CD8-positive, alpha-beta memory T cell (primary cell): ENCODE data around the gene TSHZ2. TPM values are rescaled to one million over a fixed set of nuclear protein-coding genes. Genes with fewer than 3 reads are reported as not detected.
A peak's percentile ranks its signal among the peaks of the same experiment; 100 is the strongest.

Experiments
- CTCF ChIA-PET: fragments of 350-600 bp; sonication (Branson Sonifier 250); formaldehyde crosslinking; loops from one replicate; lab custom pipeline; 2021; ENCODE audit warnings: antibody characterized with exemption; lab: Charles Lee
- POLR2A ChIA-PET: fragments of 350-600 bp; sonication (Branson Sonifier 250); formaldehyde crosslinking; loops from one replicate; lab custom pipeline; 2021; ENCODE audit warnings: antibody characterized with exemption; lab: Charles Lee
- DNase-seq, 5 donors: peaks; one replicate each; pipeline versions ENCODE4 v3.0.0 to v3.0.0-alpha.2; 2020 to 2022; ENCODE audit warnings: mixed read lengths in 1 of 5
- H3K27ac ChIP-seq: one replicate; pipeline ENCODE4 v1.7.0; 2013; ENCODE audit warnings: low read depth, mild to moderate bottlenecking, low read length, moderate library complexity
- H3K27me3 ChIP-seq: 2 replicates; pipeline ENCODE4 v1.7.0; 2013; ENCODE audit warnings: low read length, mild to moderate bottlenecking; ENCODE audit not compliant: insufficient read depth, poor library complexity, severe bottlenecking
- H3K36me3 ChIP-seq: 2 replicates; pipeline ENCODE4 v1.7.0; 2013; ENCODE audit warnings: mild to moderate bottlenecking, low read length, moderate library complexity; ENCODE audit not compliant: insufficient read depth
- H3K4me1 ChIP-seq: 2 replicates; pipeline ENCODE4 v1.7.0; 2013; ENCODE audit warnings: mild to moderate bottlenecking, low read length, moderate library complexity; ENCODE audit not compliant: insufficient read depth
- H3K4me3 ChIP-seq: 2 replicates; pipeline ENCODE4 v1.7.0; 2013; ENCODE audit warnings: mild to moderate bottlenecking, low read length
- H3K9me3 ChIP-seq: 2 replicates; pipeline ENCODE4 v1.7.0; 2013; ENCODE audit warnings: mild to moderate bottlenecking, low read length
- H3K27ac Mint-ChIP-seq, 8 donors: one replicate each; pipeline ENCODE4 v1.8.0; 2020 to 2021; ENCODE audit warnings: mixed read lengths in 8 of 8, mild to moderate bottlenecking in 6 of 8, inconsistent platforms in 3 of 8, moderate library complexity in 3 of 8
- H3K27me3 Mint-ChIP-seq, 2 donors: one replicate each; pipeline ENCODE4 v1.8.0; 2020 to 2021; ENCODE audit warnings: mixed read lengths in 2 of 2, mild to moderate bottlenecking in 1 of 2, moderate library complexity in 1 of 2
- H3K36me3 Mint-ChIP-seq, 3 donors: one replicate each; pipeline ENCODE4 v1.8.0; 2020 to 2021; ENCODE audit warnings: mixed read lengths in 3 of 3, inconsistent platforms in 1 of 3, mild to moderate bottlenecking in 1 of 3
- H3K4me1 Mint-ChIP-seq, 3 donors: one replicate each; pipeline ENCODE4 v1.8.0; 2020 to 2021; ENCODE audit warnings: mixed read lengths in 3 of 3, inconsistent platforms in 1 of 3, mild to moderate bottlenecking in 1 of 3
- H3K4me3 Mint-ChIP-seq, 7 donors: one replicate each; pipeline ENCODE4 v1.8.0; 2020 to 2021; ENCODE audit warnings: mixed read lengths in 7 of 7, mild to moderate bottlenecking in 6 of 7, moderate library complexity in 4 of 7, inconsistent platforms in 2 of 7
- H3K9me3 Mint-ChIP-seq, 5 donors: one replicate each; pipeline ENCODE4 v1.8.0; 2020 to 2022; ENCODE audit warnings: mixed read lengths in 5 of 5, mild to moderate bottlenecking in 3 of 5, moderate library complexity in 2 of 5, inconsistent platforms in 1 of 5
- polyA plus RNA-seq: library from polyadenylated mRNA; unstranded; fragments of 300-500 nt; fragmentation: Illumina TruSeq; gene quantifications from one replicate; pipeline ENCODE4 v1.2.3, GENCODE V29; 2021
- total RNA-seq, 2 experiments: library from RNA; stranded (reverse); gene quantifications; one replicate each; pipeline ENCODE4 v1.2.3, GENCODE V29; 2021

The TSHZ2 gene
- total and polyA plus RNA-seq, 3 experiments from 2014 or later = 0.10 to 1.6 (median 1.5) TPM

DNA sequence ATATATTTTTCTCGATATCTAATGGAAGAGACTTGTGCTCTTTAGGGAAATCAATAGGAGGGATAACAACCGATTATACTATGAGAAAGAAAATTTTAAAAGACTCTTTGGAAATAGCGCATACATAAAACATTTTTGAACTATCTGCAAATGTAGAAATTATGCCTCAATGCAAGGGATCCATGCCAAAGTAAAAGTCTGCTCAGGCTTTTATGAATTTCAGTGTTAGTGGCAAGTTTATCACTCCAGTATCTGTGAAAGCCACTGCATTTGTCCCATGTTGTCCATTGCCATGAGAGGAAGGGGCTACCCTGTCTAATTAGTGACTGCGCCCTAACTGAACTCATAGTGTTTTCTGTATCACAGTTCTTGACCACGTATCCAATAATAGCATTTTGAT is 81.4 kb downstream of the TSHZ2 start:
- no peaks in the 10 kb centered on the region for H3K4me1 Mint-ChIP-seq
- CTCF ChIA-PET = no interaction called here
- H3K4me3 ChIP-seq = no peak overlapping the region
- H3K9me3 ChIP-seq = no peaks in the 10 kb centered on the region
- peaks cover 2 to 6% of the 10 kb centered on the region in 2 donors for H3K27me3 Mint-ChIP-seq
- no peaks in the 10 kb centered on the region for H3K27me3 ChIP-seq
- H3K36me3 Mint-ChIP-seq = peaks cover 0 to 3% (median 0%) of the 10 kb centered on the region in 3 donors
- H3K36me3 ChIP-seq = no peaks in the 10 kb centered on the region
- H3K9me3 Mint-ChIP-seq = no peaks in the 10 kb centered on the region
- H3K27ac Mint-ChIP-seq = no peak overlapping the region
- no peak overlapping the region for H3K27ac ChIP-seq
- no peaks in the 10 kb centered on the region for H3K4me1 ChIP-seq
- no peak for DNase-seq
- H3K4me3 Mint-ChIP-seq = no peak overlapping the region
- POLR2A ChIA-PET = interaction anchor here (0.5 kb wide), 1 partner anchor 385 kb away, joined by 3 read pairs; no protein-coding TSS in a partner anchor

DNA sequence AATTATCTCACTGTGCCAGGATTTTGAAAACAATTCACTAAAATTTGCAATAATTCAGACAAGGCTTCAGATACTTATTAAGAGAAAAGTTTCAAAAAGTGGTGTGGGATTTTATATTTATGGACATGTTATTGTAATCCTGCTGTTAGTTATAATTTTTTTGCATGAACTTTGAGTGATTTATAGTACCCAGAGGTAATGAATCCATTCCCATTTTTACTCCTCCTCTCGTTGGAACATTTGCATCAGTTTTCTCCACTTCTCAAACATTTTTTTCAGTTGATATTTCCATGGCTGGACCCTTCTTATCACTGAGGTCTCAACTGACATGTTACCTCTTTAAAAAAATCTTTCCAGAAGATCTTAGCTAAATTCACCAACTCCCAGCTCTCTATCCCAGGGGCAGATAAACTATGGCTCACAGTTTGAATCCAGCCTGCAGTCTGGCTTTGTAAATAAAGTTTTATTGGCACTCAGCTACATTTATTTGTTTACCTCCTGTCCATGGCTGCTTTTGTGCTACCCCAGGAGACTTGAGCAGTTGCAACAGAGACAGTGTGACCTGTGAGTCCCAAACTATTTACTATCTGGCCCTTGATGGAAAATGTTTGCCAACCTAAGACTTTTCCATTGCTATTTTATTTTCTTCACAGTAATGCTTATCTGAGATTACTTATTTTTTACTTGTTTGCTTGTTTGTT is 83.4 kb downstream of the TSHZ2 start:
- Histone ChIP-seq H3K27me3 (no peaks in the 10 kb centered on the region), H3K4me1 (peaks cover 3% of the 10 kb centered on the region), H3K27ac (no peak overlapping the region), H3K4me3 (no peak overlapping the region), H3K36me3 (no peaks in the 10 kb centered on the region), H3K9me3 (no peaks in the 10 kb centered on the region)
- ChIA-PET POLR2A (no interaction called here), CTCF (no interaction called here)
- DNase-seq = no peak
- peaks cover 0 to 11% of the 10 kb centered on the region in 2 donors for H3K27me3 Mint-ChIP-seq
- H3K4me3 Mint-ChIP-seq = no peak overlapping the region
- H3K27ac Mint-ChIP-seq = no peak overlapping the region
- H3K9me3 Mint-ChIP-seq = no peaks in the 10 kb centered on the region
- no peaks in the 10 kb centered on the region for H3K4me1 Mint-ChIP-seq
- H3K36me3 Mint-ChIP-seq = peaks cover 0 to 3% (median 0%) of the 10 kb centered on the region in 3 donors

DNA sequence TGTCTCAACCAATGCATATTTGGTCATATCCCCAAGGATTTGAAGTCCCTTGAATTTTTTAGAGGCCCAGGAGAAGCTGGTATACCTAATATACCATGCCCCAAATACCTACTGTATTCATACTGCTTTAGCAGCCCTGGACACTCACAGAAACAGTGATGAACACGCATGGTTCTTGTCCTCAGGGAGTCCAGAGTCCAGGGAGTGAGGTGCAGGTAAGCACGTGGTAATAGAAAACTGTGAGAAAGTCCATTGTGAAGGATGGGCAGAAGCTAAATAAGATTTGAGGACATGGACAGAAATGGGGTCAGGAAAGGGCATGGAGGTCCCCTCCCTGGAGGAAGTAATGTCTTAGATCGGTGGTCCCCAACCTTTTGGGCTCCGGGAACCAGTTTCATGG is 85.4 kb downstream of the TSHZ2 start:
- Mint-ChIP-seq H3K36me3 (peaks cover 0 to 3% (median 0%) of the 10 kb centered on the region in 3 donors), H3K4me1 (peaks cover 0 to 14% (median 0%) of the 10 kb centered on the region in 3 donors), H3K9me3 (no peaks in the 10 kb centered on the region), H3K27ac (no peak overlapping the region), H3K27me3 (peaks cover 0 to 14% of the 10 kb centered on the region in 2 donors), H3K4me3 (no peak overlapping the region)
- ChIA-PET POLR2A (no interaction called here), CTCF (no interaction called here)
- peaks cover 16% of the 10 kb centered on the region for H3K4me1 ChIP-seq
- no peak overlapping the region for H3K27ac ChIP-seq
- no peak for DNase-seq
- no peaks in the 10 kb centered on the region for H3K27me3 ChIP-seq
- H3K36me3 ChIP-seq = no peaks in the 10 kb centered on the region
- H3K4me3 ChIP-seq = no peak overlapping the region
- H3K9me3 ChIP-seq = no peaks in the 10 kb centered on the region

DNA sequence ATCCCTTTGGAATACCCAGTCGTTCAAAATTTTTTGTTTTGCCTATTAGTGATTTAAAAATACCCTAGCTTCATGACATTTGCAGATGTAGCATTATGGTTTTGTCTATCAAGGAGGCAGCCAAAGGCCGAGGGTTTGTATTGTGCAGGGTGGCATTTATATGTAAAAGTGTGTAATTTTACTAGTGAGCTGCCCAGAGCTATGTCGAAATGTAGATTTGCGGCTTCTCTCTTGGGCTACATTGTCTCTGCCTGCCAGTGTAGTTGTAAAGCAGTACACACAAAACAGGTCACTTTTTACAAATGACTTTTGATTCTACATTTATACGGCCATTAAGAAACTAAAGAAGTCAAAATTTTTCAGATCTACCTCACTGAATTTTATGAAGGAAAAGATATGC is 87.7 kb downstream of the TSHZ2 start:
- Mint-ChIP-seq H3K9me3 (no peaks in the 10 kb centered on the region), H3K36me3 (peaks cover 0 to 3% (median 0%) of the 10 kb centered on the region in 3 donors), H3K4me3 (no peak overlapping the region), H3K27me3 (peaks cover 2 to 14% of the 10 kb centered on the region in 2 donors), H3K4me1 (peaks cover 0 to 14% (median 0%) of the 10 kb centered on the region in 3 donors), H3K27ac (no peak overlapping the region)
- H3K27me3 ChIP-seq = no peaks in the 10 kb centered on the region
- no peak overlapping the region for H3K27ac ChIP-seq
- no peaks in the 10 kb centered on the region for H3K9me3 ChIP-seq
- no peaks in the 10 kb centered on the region for H3K36me3 ChIP-seq
- DNase-seq = no peak
- peaks cover 20% of the 10 kb centered on the region for H3K4me1 ChIP-seq
- H3K4me3 ChIP-seq = no peak overlapping the region
- POLR2A ChIA-PET = no interaction called here
- CTCF ChIA-PET = no interaction called here

DNA sequence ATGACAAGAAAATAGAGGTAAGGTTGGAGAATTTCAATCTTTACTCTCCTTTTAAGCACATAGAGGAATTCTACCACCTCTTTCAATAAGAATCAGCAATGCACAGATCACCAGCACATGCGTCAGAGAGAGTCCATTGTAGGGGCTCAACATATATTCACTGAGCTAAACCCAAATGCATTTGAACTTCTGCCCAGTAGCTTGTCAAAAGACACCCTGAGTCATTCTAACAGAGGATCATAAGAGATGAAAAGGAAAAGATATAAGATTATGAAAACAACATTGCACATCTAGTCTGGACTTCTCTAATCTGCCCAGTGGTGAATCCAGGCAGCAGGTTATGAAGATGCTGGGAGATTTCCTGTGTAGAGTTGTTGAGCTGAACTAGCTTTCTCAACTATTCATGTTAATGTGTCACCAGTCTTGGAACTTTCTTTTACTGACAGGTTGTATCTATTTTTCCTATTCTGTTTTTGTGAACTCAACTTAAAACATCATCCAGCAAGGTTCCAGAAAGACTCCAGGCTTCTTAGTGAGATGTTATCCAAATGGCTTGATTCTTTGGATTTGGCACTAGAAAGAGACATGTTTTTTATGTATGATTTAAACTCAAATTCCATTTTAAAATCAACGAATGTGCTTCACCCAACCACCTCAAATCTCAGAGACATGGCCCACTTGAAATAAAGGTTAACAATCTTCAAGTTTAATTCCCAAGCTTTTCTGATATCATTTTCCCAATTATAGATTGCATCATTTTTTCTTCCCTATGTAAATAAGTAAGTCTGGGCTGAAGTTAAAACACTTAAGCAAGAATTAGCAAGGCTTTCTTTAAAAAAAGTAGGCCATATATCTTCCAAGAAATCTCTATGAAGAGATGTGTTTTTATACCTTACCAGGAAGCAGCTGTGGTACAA is 89.3 kb downstream of the TSHZ2 start:
- Histone ChIP-seq H3K4me1 (peaks cover 20% of the 10 kb centered on the region), H3K4me3 (no peak overlapping the region), H3K27me3 (no peaks in the 10 kb centered on the region), H3K36me3 (no peaks in the 10 kb centered on the region), H3K9me3 (no peaks in the 10 kb centered on the region), H3K27ac (no peak overlapping the region)
- Mint-ChIP-seq H3K27ac (peak overlapping the region in 1 of 8 donors; percentile 10), H3K9me3 (no peaks in the 10 kb centered on the region), H3K4me3 (no peak overlapping the region), H3K27me3 (peaks cover 2 to 13% of the 10 kb centered on the region in 2 donors), H3K36me3 (peaks cover 0 to 3% (median 0%) of the 10 kb centered on the region in 3 donors), H3K4me1 (peaks cover 0 to 14% (median 0%) of the 10 kb centered on the region in 3 donors)
- ChIA-PET CTCF (interaction anchor here (1.4 kb wide), 1 partner anchor 12 kb away, joined by 3 read pairs; no protein-coding TSS in a partner anchor), POLR2A (no interaction called here)
- DNase-seq = no peak

DNA sequence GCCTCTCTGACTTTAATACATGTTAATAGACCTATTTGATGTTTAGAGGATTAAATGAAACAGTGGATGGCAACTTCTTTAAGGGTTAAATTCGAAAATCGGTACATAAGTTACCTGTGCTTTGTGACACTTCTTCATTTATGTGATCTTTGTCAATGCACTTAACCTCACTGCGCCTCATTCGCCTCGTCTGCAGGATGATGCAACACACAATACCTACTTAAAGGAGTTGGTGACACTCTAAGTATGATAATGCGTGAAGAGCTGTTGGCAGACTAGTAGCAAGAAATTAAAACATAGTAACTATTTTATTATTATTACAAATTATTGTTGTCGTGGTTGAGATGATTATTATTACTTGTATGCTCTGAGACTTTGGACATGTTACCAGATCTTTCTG is 92.8 kb downstream of the TSHZ2 start:
- ChIA-PET POLR2A (no interaction called here), CTCF (no interaction called here)
- Mint-ChIP-seq H3K36me3 (no peaks in the 10 kb centered on the region), H3K27me3 (peaks cover 12 to 28% of the 10 kb centered on the region in 2 donors), H3K4me3 (no peak overlapping the region), H3K9me3 (peaks cover 0 to 2% (median 0%) of the 10 kb centered on the region in 5 donors), H3K27ac (no peak overlapping the region), H3K4me1 (peaks cover 0 to 14% (median 0%) of the 10 kb centered on the region in 3 donors)
- Histone ChIP-seq H3K27me3 (no peaks in the 10 kb centered on the region), H3K4me1 (peaks cover 20% of the 10 kb centered on the region), H3K4me3 (no peak overlapping the region), H3K36me3 (no peaks in the 10 kb centered on the region), H3K27ac (no peak overlapping the region), H3K9me3 (no peaks in the 10 kb centered on the region)
- DNase-seq = no peak

DNA sequence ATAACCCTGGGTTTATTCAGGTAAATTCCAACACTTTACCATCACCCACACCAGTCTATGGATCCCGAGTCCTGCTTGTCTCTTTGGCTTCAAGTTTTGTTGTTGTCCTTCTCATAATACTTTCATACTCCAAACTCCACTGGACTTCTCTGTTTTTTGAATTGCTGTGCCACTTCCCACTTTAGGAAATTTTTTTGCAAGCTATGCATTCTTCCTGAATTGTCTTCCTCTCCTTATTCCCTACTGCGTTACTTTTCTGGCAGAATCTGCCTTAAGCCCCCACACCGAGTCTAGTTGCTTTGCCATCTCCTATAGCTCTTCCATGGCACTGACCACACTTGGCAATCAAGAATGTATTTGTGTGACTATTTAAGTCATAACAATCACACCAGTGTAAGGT is 96.1 kb downstream of the TSHZ2 start:
- no peaks in the 10 kb centered on the region for H3K36me3 Mint-ChIP-seq
- Histone ChIP-seq H3K4me3 (no peak overlapping the region), H3K36me3 (no peaks in the 10 kb centered on the region), H3K9me3 (no peaks in the 10 kb centered on the region), H3K27ac (no peak overlapping the region), H3K4me1 (peaks cover 6% of the 10 kb centered on the region), H3K27me3 (no peaks in the 10 kb centered on the region)
- POLR2A ChIA-PET = no interaction called here
- peaks cover 0 to 3% (median 0%) of the 10 kb centered on the region in 5 donors for H3K9me3 Mint-ChIP-seq
- CTCF ChIA-PET = no interaction called here
- peaks cover 15 to 53% of the 10 kb centered on the region in 2 donors for H3K27me3 Mint-ChIP-seq
- no peak overlapping the region for H3K4me3 Mint-ChIP-seq
- no peak overlapping the region for H3K27ac Mint-ChIP-seq
- peaks cover 0 to 17% (median 0%) of the 10 kb centered on the region in 3 donors for H3K4me1 Mint-ChIP-seq
- DNase-seq = no peak

DNA sequence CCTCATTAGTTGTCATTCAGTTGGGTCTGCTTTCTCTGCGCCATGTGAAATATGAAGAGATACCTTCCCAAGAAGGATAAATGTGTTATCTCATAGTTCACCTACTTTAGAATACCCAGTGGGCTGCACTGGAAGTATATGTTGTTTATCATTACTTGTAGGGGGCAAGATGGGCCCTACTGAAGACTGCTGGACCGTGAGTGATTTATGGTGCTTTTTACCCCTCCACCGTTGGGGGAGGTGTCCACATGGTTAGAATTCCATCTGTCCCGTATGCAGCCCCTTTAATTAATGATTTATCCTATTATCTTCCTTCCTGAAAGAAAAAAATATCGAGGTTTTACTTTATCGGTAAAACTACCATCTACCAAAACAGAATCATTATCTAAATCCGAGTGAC is 97.0 kb downstream of the TSHZ2 start:
- Mint-ChIP-seq H3K9me3 (peaks cover 0 to 3% (median 0%) of the 10 kb centered on the region in 5 donors), H3K4me3 (no peak overlapping the region), H3K27ac (no peak overlapping the region), H3K4me1 (peaks cover 0 to 24% (median 0%) of the 10 kb centered on the region in 3 donors), H3K27me3 (peaks cover 15 to 62% of the 10 kb centered on the region in 2 donors), H3K36me3 (no peaks in the 10 kb centered on the region)
- no peak overlapping the region for H3K27ac ChIP-seq
- DNase-seq = no peak
- H3K27me3 ChIP-seq = no peaks in the 10 kb centered on the region
- H3K4me1 ChIP-seq = peaks cover 6% of the 10 kb centered on the region
- CTCF ChIA-PET = no interaction called here
- POLR2A ChIA-PET = no interaction called here
- H3K36me3 ChIP-seq = no peaks in the 10 kb centered on the region
- no peaks in the 10 kb centered on the region for H3K9me3 ChIP-seq
- H3K4me3 ChIP-seq = no peak overlapping the region
